Hematopoietic multipotent progenitor cell treated with erythropoietin and hydrocortisone succinate and interleukin-3 and kit ligand, for 6 days (in vitro differentiated cells): ENCODE data around the gene ZNF792.
"Not testable (repeated sequence)": the region's sequence is repeated elsewhere in the genome, so short reads cannot be mapped to it uniquely, and the experiment has no call there.

ENCODE experiments used
- DNase-seq: peaks from one replicate; pipeline ENCODE4 v3.0.0-alpha.2; 2015

Gene ZNF792

DNA sequence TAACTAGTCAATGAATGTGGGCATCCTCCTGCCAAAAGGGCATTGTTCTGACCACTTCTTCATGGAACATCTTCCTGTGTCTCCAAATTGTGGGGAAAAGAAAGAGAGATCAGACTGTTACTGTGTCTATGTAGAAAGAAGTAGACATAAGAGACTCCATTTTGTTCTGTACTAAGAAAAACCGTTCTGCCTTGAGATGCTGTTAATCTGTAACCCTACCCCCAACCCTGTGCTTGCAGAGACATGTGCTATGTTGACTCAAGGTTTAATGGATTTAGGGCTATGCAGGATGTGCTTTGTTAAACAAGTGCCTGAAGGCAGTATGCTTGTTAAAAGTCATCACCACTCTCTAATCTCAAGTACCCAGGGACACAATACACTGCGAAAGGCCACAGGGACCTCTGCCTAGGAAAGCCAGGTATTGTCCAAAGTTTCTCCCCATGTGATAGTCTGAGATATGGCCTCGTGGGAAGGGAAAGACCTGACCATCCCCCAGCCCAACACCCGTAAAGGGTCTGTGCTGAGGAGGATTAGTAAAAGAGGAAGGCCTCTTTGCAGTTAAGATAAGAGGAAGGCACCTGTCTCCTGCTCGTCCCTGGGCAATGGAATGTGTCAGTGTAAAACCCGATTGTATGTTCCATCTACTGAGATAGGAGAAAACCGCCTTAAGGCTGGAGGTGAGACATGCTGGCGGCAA, 43.8 kb downstream of the ZNF792 start:
- DNase-seq = not testable (repeated sequence)

DNA sequence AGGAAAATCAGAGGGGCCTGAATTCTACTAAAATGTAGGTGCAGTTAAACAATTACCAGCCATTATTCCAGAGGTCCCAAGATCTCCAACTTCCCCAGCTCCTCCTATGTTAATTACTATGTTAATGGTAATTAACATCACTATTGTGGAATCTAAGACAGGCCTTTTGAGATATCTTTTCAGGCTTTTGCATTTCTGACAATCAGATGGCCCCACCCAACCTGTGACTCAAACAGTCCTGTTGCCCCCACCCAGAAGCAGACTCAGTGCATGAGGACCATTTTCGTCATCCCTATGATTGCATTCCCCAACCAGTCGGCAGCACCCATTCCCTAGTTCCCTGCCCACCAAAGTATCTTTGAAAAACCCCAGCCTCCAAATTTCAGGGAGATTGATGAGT, 45.8 kb downstream of the ZNF792 start:
- no peak for DNase-seq

DNA sequence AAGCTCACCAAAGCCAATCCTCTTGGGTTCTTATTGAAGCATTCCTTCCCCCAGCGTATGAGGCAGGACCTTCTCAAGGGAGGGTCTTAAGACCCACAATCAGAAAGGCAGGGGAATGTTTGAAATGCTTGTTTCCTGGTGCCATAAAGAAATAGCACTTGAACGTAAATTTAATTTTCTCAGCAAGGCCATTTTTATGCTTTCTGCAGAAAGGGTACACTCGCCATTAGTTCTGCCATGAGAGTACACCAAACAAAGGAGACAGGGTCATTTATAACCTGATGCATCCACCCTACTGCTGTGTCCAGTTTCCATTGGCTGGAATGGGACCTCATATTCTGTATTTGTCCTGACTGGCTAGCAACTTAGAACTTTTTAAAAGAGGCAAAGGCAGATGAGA, 46.9 kb downstream of the ZNF792 start:
- not testable (repeated sequence) for DNase-seq

DNA sequence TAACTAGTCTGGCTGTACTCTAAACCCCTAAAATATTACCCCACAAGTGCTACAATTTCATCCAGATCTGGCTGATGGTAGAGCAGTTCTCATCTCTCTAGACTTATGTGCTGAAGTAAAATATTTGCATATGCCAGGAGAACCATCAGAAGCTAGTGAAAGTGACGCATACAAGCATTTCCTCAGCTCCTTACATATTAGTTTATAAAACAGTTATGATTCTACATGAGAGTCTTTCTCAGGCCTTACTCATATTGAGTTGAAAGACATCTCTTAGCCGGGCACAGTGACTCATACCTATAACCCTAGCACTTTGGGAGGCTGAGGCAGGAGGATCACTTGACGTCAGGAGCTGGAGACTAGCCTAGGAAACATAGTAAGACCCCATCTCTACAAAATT, 53.3 kb downstream of the ZNF792 start:
- no peak for DNase-seq
